K562 (cell line): ENCODE data around the gene ERICH6B. TPM values are rescaled to one million over a fixed set of nuclear protein-coding genes. Genes with fewer than 3 reads are reported as not detected.
A peak's percentile ranks its signal among the peaks of the same experiment; 100 is the strongest.

Source experiments
- ATAC-seq: fragments of 200-7000 bp; cut with Tn5 transposase; 3 replicates; pipeline ENCODE4 v1.9.1; 2020; ENCODE audit warnings: moderate library complexity
- BruUV-seq: library from RNA; stranded (reverse); fragments of 400-500 nt; replicated peaks from 2 replicates; lab custom pipeline; 2021; lab: Mats Ljungman, UMichigan
- CTCF ChIA-PET: fragments of 300-600 bp; formaldehyde crosslinking; extraction: SDS; loops from one replicate; lab custom pipeline; 2021; ENCODE audit warnings: low intra/inter-chr PET ratio; lab: Yijun Ruan, JAX
- POLR2A ChIA-PET: fragments of 300-600, 350-650 bp; sonication (Branson Sonifier 250); formaldehyde crosslinking; extraction: SDS; loops from one replicate; lab custom pipeline; 2021; ENCODE audit warnings: antibody characterized with exemption, inconsistent platforms; lab: Yijun Ruan, JAX
- DNase-seq, 4 experiments: peaks; one replicate each; pipeline versions ENCODE4 v3.0.0 to v3.0.0-alpha.2; 2011 to 2018; ENCODE audit warnings: low spot score in 3 of 4, mixed read lengths in 3 of 4; ENCODE audit errors: extremely low read depth in 1 of 4
- FAIRE-seq: peaks from 2 replicates; lab custom pipeline; 2011; peaks lifted over from hg19 to GRCh38; lab: Jason Lieb, UNC
- H2AFZ ChIP-seq: 2 replicates; pipeline ENCODE4 v1.6.0; 2011; ENCODE audit warnings: low read depth, low read length, control low read depth, inconsistent platforms
- H3K27ac ChIP-seq: fragments of 200-600 bp; 3 replicates; pipeline ENCODE4 v1.8.0; 2011; ENCODE audit warnings: low read depth, mild to moderate bottlenecking, control low read depth, inconsistent platforms, low read length, moderate library complexity, mixed read lengths; ENCODE audit errors: extremely low read depth
- H3K27me3 ChIP-seq, 2 experiments: fragments of 300-600 bp in 1 of 2; 2 replicates in 1 of 2; 3 replicates in 1 of 2; pipeline versions ENCODE4 v1.6.0 to v1.8.0; 2011; ENCODE audit warnings: inconsistent platforms in 2 of 2, low read length in 2 of 2, mild to moderate bottlenecking in 1 of 2, mixed read lengths in 1 of 2, moderate library complexity in 1 of 2; ENCODE audit not compliant: control insufficient read depth in 2 of 2, insufficient read depth in 2 of 2
- H3K36me3 ChIP-seq: fragments of 300-600 bp; 3 replicates; pipeline ENCODE4 v1.8.0; 2011; ENCODE audit warnings: mild to moderate bottlenecking, low read length, inconsistent platforms; ENCODE audit not compliant: control insufficient read depth, insufficient read depth
- H3K4me1 ChIP-seq, 2 experiments: fragments of 200-600 bp in 1 of 2; replicated peaks in 1 of 2; 2 replicates in 1 of 2; 3 replicates in 1 of 2; pipeline versions ENCODE4 v1.5.1 to v1.8.0; 2011; ENCODE audit warnings: inconsistent platforms in 2 of 2, low read length in 2 of 2, mild to moderate bottlenecking in 1 of 2, mixed read lengths in 1 of 2, moderate library complexity in 1 of 2; ENCODE audit not compliant: control insufficient read depth in 2 of 2, insufficient read depth in 2 of 2
- H3K4me2 ChIP-seq: 2 replicates; pipeline ENCODE4 v1.6.1; 2011; ENCODE audit warnings: low read length, control low read depth, inconsistent platforms, mixed read lengths; ENCODE audit not compliant: insufficient read depth
- H3K4me3 ChIP-seq: fragments of 200-600 bp; sonication (generic), shearing (Covaris generic); 2 replicates; pipeline ENCODE4 v1.5.1; 2016; ENCODE audit warnings: control low read depth, inconsistent platforms
- H3K79me2 ChIP-seq: fragments of 200-600 bp; 3 replicates; pipeline ENCODE4 v1.8.0; 2011; ENCODE audit warnings: low read length, inconsistent platforms; ENCODE audit not compliant: control insufficient read depth, insufficient read depth
- H3K9ac ChIP-seq, 2 experiments: 2 replicates each; pipeline versions ENCODE4 v1.6.0 to v1.6.1; 2011; ENCODE audit warnings: low read depth in 2 of 2, low read length in 2 of 2, control low read depth in 1 of 2, inconsistent platforms in 1 of 2, mild to moderate bottlenecking in 1 of 2, mixed read lengths in 1 of 2; ENCODE audit not compliant: insufficient read depth in 1 of 2
- H3K9me1 ChIP-seq: one replicate; pipeline ENCODE4 v1.6.0; 2011; ENCODE audit warnings: inconsistent platforms, mild to moderate bottlenecking, low read length, moderate library complexity; ENCODE audit not compliant: control insufficient read depth, insufficient read depth
- H3K9me3 ChIP-seq: replicated peaks from 2 replicates; pipeline ENCODE4 v1.5.1; 2011; ENCODE audit warnings: low read depth, low read length, inconsistent platforms; ENCODE audit not compliant: control insufficient read depth, insufficient read depth
- H4K20me1 ChIP-seq: replicated peaks from 2 replicates; pipeline ENCODE4 v1.6.1; 2011; ENCODE audit warnings: low read length, inconsistent platforms, mixed read lengths; ENCODE audit not compliant: control insufficient read depth, insufficient read depth
- BACH1 ChIP-seq: fragments of 200-800 bp; sonication (Bioruptor generic); IDR thresholded peaks from 2 replicates; pipeline ENCODE4 v1.6.1; 2016; ENCODE audit warnings: missing genetic modification characterization, missing compliant biosample characterization
- BRD9 ChIP-seq: fragments of 450-650 bp; IDR thresholded peaks from 2 replicates; pipeline ENCODE4 v1.6.1; 2018; ENCODE audit warnings: low read depth; ENCODE audit not compliant: partially characterized antibody
- CBX5 ChIP-seq: IDR thresholded peaks from 2 replicates; pipeline ENCODE4 v1.6.1; 2014; ENCODE audit warnings: low read depth, borderline replicate concordance
- ESRRB ChIP-seq: fragments of 250-450 bp; sonication (Bioruptor Pico); IDR thresholded peaks from 2 replicates; pipeline ENCODE4 v1.5.0; 2020; ENCODE audit warnings: mild to moderate bottlenecking, moderate library complexity, borderline replicate concordance
- GTF2B ChIP-seq: IDR thresholded peaks from 2 replicates; pipeline ENCODE4 v1.6.1; 2011; ENCODE audit not compliant: insufficient read length; ENCODE audit errors: extremely low read depth
- L3MBTL2 ChIP-seq: fragments of 450-650 bp; IDR thresholded peaks from 2 replicates; pipeline ENCODE4 v1.6.1; 2016; ENCODE audit warnings: mild to moderate bottlenecking, moderate library complexity
- POLR2AphosphoS2 ChIP-seq: IDR thresholded peaks from 2 replicates; pipeline ENCODE4 v1.6.1; 2012; ENCODE audit warnings: low read length, improper control_type of control experiment
- RBM34 ChIP-seq: fragments of 200-400 bp; formaldehyde crosslinking; IDR thresholded peaks from 2 replicates; pipeline ENCODE4 v1.6.1; 2018; ENCODE audit warnings: low read length, borderline replicate concordance; ENCODE audit not compliant: insufficient read depth
- ZBTB5 ChIP-seq: fragments of 450-650 bp; IDR thresholded peaks from 2 replicates; pipeline ENCODE4 v1.6.1; 2017; ENCODE audit warnings: antibody characterized with exemption
- ZFP1 ChIP-seq: fragments of 450-650 bp; formaldehyde crosslinking; IDR thresholded peaks from 2 replicates; pipeline ENCODE4 v1.4.0; 2020; ENCODE audit warnings: mild to moderate bottlenecking, mixed read lengths
- ZNF445 ChIP-seq: fragments of 250-450 bp; sonication (Bioruptor Pico); IDR thresholded peaks from 2 replicates; pipeline ENCODE4 v1.4.0; 2020; ENCODE audit warnings: low read depth, mild to moderate bottlenecking, moderate library complexity
- WGBS: fragments of 100-300 bp; shearing (Covaris generic); methylation state at CpG from one replicate; pipeline ENCODE4 v1.1.6; 2016; ENCODE audit warnings: low coverage, mixed read lengths; ENCODE audit not compliant: insufficient coverage; ENCODE audit errors: missing lambda C conversion rate; 5-methylcytosine and 5-hydroxymethylcytosine counted together
- in situ Hi-C: fragments of 300-500 bp; cut with MboI; formaldehyde crosslinking; loops from 4 replicates; pipeline ENCODE4 v1.15.0; 2018; ENCODE audit warnings: inconsistent platforms, mixed read lengths
- intact Hi-C: fragments of 100-400 bp; cut with micrococcal nuclease; formaldehyde crosslinking; loops from 2 replicates; pipeline ENCODE4 v1.14.2; 2022
- polyA plus RNA-seq, 8 experiments: library from polyadenylated mRNA; depleted of rRNA in 4 of 8; stranded (reverse) in 5 of 8; unstranded in 3 of 8; fragments of >200 nt; fragmentation: Nextera tagmentation in 2 of 8; fragmentation: Illumina TruSeq in 1 of 8; extraction: Ambion mirVana in 2 of 8; extraction: Trizol in 1 of 8; gene quantifications; 2 replicates each; pipeline versions ENCODE4 v1.2.1 to v1.2.3, GENCODE V29; 2011 to 2014; ENCODE audit warnings: inconsistent platforms in 1 of 8, missing spikeins in 1 of 8
- total RNA-seq, 7 experiments: library from RNA; depleted of rRNA in 6 of 7; stranded (reverse); fragments of >200 nt in 6 of 7; fragmentation: Illumina TruSeq in 2 of 7; extraction: Trizol in 2 of 7; gene quantifications; 2 replicates each; pipeline versions ENCODE4 v1.2.1 to v1.2.3, GENCODE V29; 2011 to 2021; ENCODE audit warnings: low replicate concordance in 1 of 7
- TF ChIP-seq, protein P1 (sequence below), 2 experiments: fragments of 450-650 bp in 1 of 2; sonication (generic) in 1 of 2; formaldehyde crosslinking in 1 of 2; IDR thresholded peaks in 1 of 2; conservative IDR thresholded peaks in 1 of 2; 2 replicates each; pipeline versions ENCODE4 v1.6.1 to v1.8.1; 2016 to 2023; ENCODE audit warnings: mild to moderate bottlenecking in 2 of 2, moderate library complexity in 2 of 2, inconsistent platforms in 1 of 2, missing genetic modification reagents in 1 of 2

Gene ERICH6B
- total and polyA plus RNA-seq, 9 of the 15 experiments (the other 6 are each of a cell fraction or from before 2014, with no cell fraction given) = not detected

- in situ Hi-C loops = no loop called here
- no peak for ATAC-seq
- peaks cover 0 to 17% of the 10 kb centered on the region in 2 experiments; a peak in 3 of 5 replicates for H3K27me3 ChIP-seq
Measured at GRCh38 chr13:45582408-45583076, 33.0 kb downstream of the ERICH6B start.

GRCh38 chr13:45576466-45576865 is 39.1 kb downstream of the ERICH6B start:
- Histone ChIP-seq H3K9ac (no peak overlapping the region), H3K9me3 (no peaks in the 10 kb centered on the region), H3K4me2 (no peak overlapping the region), H3K27me3 (peaks cover 0 to 17% of the 10 kb centered on the region in 2 experiments; a peak in 3 of 5 replicates), H3K9me1 (no peaks in the 10 kb centered on the region), H2AFZ (no peak overlapping the region), H4K20me1 (no peaks in the 10 kb centered on the region), H3K4me1 (no peaks in the 10 kb centered on the region), H3K4me3 (no peak overlapping the region), H3K27ac (no peak overlapping the region), H3K36me3 (no peaks in the 10 kb centered on the region), H3K79me2 (no peaks in the 10 kb centered on the region)
- no peak for ATAC-seq
- no peak for FAIRE-seq
- intact Hi-C loops = no loop called here
- ChIA-PET POLR2A (interaction anchor here (0.6 kb wide), 1 partner anchor 10 kb away, joined by 3 read pairs; no protein-coding TSS in a partner anchor), CTCF (no interaction called here)
- no peak for DNase-seq
- 2% methylated on average over 4 of the region's 4 CpGs for WGBS
- no TSS peak for BruUV-seq
- in situ Hi-C loops = no loop called here
- TF ChIP-seq ESRRB (CRISPR knock-in tag) = no peak
- TF ChIP-seq L3MBTL2 = no peak
- TF ChIP-seq CBX5 = no peak
- TF ChIP-seq BACH1 (tag) = no peak
- no peak for TF ChIP-seq BRD9
- TF ChIP-seq ZFP1 = no peak
- no peak for TF ChIP-seq ZBTB5
- no peak for TF ChIP-seq POLR2AphosphoS2
- no peak for TF ChIP-seq GTF2B
- TF ChIP-seq ZNF445 = no peak

More at GRCh38 chr13:45582408-45583076, 33.0 kb downstream of the ERICH6B start:
- H3K79me2 ChIP-seq = no peaks in the 10 kb centered on the region
- H3K36me3 ChIP-seq = no peaks in the 10 kb centered on the region
- intact Hi-C loops = no loop called here
- H3K27ac ChIP-seq = no peak overlapping the region
- DNase-seq (no peak), FAIRE-seq (no peak)
- no peaks in the 10 kb centered on the region for H3K4me1 ChIP-seq
- no peak overlapping the region for H3K9ac ChIP-seq
- no peaks in the 10 kb centered on the region for H3K9me1 ChIP-seq
- no peaks in the 10 kb centered on the region for H4K20me1 ChIP-seq
- no peak overlapping the region for H3K4me3 ChIP-seq
- WGBS = 0% methylated on average over 3 of the region's 3 CpGs
- POLR2A ChIA-PET = no interaction called here
- H3K4me2 ChIP-seq = no peak overlapping the region
- no peaks in the 10 kb centered on the region for H3K9me3 ChIP-seq
- CTCF ChIA-PET = no interaction called here
- no TSS peak for BruUV-seq
- TF ChIP-seq, protein P1, sequence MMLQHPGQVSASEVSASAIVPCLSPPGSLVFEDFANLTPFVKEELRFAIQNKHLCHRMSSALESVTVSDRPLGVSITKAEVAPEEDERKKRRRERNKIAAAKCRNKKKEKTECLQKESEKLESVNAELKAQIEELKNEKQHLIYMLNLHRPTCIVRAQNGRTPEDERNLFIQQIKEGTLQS (IDR thresholded peaks at IDR 0.05) = 0 out of 2 replicates have a peak, but pooled peaks have one; percentile 12
- TF ChIP-seq, protein P1 (CRISPR knock-in tag; conservative IDR thresholded peaks at IDR 0.05) = no peak
- TF ChIP-seq L3MBTL2 (no peak), RBM34 (no peak)
- TF ChIP-seq, all 486 proteins: peak for 1
- no peak overlapping the region for H2AFZ ChIP-seq
